Activated CD4-positive, alpha-beta T cell treated with anti-CD3 and anti-CD28 coated beads, Interleukin-2, amount 50 U/mL, for 1 hour (primary cell): ENCODE measurements around the gene SLC12A7.

ENCODE experiments used
- DNase-seq: peaks from one replicate; pipeline ENCODE4 v3.0.0-alpha.2; 2020

The SLC12A7 gene

GRCh38 chr5:1124205-1125029, 12.6 kb upstream of the SLC12A7 start:
- no peak for DNase-seq

GRCh38 chr5:1123418-1124147, 11.7 kb upstream of the SLC12A7 start:
- DNase-seq: no peak

DNA sequence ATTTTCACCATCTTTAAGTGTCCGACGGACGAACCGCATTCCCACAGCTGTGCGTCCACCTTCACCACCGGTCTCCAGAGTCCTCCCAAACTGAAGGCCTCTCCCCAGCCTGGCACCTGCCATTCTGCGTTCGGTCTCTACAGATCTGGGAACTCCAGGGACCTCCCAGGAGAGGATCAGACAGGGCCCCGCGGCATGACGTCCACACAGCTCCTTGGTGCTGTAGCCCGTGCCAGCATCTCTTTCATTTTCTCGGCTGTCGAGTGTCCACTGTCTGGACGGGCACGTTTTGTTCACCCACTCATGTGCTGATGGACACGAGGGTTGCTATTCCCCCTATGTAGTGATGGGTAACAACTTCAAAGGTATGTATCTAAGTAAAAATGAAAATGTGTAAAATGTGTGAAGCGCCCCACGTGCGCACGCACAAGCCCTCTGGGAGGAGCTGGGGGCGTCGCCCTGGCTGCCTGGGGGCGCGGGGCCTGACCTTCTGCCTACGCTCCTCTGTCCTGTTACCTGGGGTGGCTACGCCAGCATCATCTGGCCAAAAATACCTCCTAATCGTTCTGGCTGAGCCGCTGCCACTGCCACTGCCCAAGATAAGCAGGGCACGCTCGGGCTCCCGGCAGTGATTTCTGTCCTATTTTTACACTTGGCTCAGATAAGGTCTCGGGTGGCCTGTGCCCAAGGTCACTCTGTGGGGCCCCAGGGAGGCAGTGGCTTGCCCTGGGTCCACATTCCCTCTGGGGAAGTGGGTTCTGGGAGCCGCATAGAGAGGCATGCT, 10.8 kb upstream of the SLC12A7 start:
- no peak for DNase-seq

- no peak for DNase-seq
Observed at GRCh38 chr5:1121891-1122290, 10.0 kb upstream of the SLC12A7 start.

- no peak for DNase-seq
Observed at GRCh38 chr5:1121044-1121443, 9.2 kb upstream of the SLC12A7 start.

- no peak for DNase-seq
Observed at GRCh38 chr5:1120236-1120999, 8.6 kb upstream of the SLC12A7 start.

GRCh38 chr5:1119312-1119831, 7.5 kb upstream of the SLC12A7 start:
- no peak for DNase-seq

DNA sequence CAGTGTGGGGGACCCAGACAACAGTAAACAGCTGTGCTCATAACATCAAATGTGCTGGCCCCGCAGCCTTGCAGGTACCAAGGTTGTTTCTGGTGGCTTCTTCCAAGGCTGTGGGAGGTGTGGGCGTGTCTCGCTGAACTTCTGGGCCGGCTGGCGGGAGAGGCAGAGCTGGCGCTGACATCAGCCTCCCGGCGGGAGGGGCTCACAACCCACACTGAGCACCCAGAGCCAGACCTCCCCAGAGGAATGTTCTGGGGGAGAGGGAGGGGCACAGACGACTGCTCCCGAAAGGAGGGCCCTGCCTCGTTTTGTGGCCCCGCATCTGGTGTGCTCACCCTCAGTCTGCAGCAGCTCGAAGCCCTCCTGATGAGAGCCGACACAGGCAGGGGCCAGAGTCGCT, 6.9 kb upstream of the SLC12A7 start:
- DNase-seq: no peak

DNA sequence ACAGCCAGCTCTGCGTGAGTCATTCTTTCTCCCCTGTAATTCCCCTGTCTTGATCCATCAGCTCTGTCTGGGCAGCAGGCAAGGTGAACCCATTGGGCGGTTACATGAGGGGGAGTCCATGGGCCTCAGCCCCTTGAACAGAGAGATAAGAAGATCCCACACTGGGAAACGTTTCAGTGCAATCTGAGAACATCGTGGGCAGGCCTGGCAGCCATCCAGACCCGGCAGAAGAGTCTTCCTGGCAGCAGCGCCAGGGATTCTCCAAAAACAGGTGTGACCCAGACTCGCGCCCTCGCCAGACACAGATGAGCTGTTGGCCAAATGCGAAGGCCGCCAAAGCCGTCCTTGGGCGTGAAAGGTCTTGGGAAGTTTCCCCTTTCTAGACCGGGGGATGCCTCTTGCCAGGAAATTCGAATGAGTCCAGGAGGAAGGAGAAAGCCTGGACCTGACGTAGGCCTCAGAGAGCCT, 6.4 kb upstream of the SLC12A7 start:
- no peak for DNase-seq

GRCh38 chr5:1116977-1117376, 5.1 kb upstream of the SLC12A7 start:
- DNase-seq: no peak

GRCh38 chr5:1116109-1116740, 4.4 kb upstream of the SLC12A7 start:
- no peak for DNase-seq

DNA sequence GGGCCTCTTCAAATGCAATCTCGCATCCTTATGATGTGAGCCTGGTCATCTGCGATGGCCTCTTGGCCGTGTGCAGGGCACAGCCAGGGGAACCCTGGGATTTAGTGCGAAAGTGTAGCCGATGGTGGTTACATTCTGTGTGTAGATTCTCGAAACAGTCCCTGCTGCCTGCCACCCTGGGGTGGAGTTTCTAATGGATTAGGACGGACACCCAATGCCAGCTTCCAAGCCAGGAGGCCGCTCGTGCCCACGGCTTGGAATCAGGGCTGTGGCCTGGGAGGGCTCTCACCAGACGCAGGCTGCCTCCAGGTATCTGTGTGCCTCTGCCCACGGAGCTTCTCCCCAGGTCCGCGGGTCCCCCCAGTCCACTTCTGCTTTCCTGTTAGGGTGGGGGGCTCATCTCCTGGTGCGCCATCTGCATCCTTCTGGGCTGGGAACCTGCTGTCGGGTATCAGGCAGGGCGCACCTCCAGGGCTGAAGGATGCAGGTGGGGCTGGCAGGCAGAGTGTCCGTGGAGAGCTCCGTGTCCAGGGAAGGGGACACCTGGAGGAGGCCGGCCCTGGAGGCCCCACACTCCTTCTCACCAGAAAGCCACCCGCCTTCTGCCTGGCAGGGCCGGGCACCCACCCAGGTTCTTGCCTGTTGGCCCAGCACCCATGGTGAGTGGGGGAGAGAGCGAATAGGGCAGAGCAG, 3.4 kb upstream of the SLC12A7 start:
- DNase-seq: no peak

GRCh38 chr5:1113805-1114586, 2.1 kb upstream of the SLC12A7 start:
- DNase-seq: no peak

GRCh38 chr5:1113332-1113690, 1.4 kb upstream of the SLC12A7 start:
- DNase-seq: no peak

DNA sequence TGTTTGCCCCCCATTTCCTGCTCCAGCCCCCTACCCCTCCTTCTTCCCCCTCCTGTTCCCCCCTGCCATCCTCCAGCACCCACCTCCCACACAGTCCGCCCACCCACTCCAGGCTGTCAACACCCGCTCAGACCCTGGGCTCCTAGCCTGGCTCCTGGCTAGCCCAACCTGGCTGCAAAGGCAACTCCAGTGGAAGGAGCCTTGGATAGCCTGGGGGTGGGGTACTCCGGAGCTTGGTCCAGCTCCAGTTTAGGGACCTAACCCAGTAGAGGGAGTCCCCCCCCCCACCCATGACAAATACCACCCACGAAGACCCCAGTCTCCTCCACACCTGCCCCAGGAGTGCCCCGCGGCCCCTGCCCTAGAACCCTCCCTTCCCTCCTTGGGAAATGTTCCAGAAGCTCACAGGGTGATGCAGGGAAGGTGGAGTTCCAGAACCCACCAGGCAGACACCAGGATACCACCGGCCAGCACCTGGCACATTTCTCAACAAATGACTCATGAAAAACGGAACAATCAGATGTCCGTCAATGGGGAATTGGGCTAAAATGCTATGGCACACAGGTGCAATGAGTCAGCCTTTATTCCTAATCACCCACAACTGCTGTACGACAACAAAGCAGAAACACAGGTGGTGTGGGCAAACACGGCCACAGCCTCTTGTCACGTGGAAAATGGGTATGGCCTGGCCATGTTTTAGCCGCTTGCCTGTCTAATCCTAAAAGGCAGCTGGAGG, 901 bp upstream of the SLC12A7 start:
- no peak for DNase-seq

- DNase-seq: no peak
Observed at GRCh38 chr5:1111241-1111726, 579 bp downstream of the SLC12A7 start.

DNA sequence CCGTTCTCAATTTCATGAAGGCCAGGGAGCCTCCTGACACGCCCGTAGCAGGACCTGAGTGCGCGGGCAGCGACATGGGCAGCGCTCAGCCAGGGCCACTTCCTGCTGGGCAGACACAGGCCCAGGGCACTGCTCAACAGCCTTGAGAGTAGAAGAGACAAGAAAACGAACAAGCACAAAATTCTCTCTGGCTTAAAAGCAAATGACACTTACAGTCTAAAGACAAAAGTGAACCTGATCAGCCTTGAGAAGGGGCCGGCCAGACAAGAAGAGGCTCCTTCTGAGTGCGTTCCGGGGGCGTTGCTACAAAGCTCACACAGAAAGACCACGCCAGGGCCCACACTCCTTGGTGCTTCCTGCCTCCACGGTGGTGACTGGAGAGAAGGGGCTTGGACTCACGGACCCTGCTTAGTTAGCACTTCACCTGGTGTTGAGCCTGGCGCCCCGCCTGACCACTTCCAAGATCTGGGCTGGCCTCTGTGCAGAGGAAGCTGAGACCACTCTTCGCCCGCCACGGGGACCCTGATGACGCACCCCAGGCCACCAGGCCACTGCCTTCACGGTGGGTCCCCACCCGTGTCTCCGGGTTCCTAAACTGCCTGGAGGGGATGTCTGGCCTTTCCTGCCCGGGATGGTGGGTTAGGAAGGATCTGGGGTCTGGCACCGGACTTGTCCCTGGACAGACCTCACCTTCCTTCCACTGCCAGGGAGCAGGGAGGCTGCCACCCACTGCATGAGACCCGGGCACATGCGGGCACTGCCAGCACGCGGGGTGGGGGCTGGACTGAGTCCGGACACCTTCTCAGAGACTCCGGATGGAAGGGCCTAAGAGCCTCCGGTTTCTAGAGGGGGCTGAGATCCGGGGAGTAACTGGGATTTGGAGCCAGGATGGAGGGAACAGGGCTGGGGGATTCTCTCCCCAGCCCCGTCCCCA, 1.3 kb downstream of the SLC12A7 start:
- no peak for DNase-seq

GRCh38 chr5:1109542-1110306, 2.1 kb downstream of the SLC12A7 start:
- DNase-seq: no peak
